ENCODE measurements around the gene ELP1. TPM values are rescaled to one million over a fixed set of nuclear protein-coding genes. Genes with fewer than 3 reads are reported as not detected.
"Not testable (repeated sequence)": the region's sequence is repeated elsewhere in the genome, so short reads cannot be mapped to it uniquely, and the experiment has no call there.

ELP1 gene
- total RNA-seq, 1 experiment from 2014 or later = 36.9 TPM

GRCh38 chr9:108972626-108973209 is 38.8 kb upstream of the ELP1 start:
- no TSS peak for BruUV-seq (replicated peaks)
- POLR2A ChIA-PET = no interaction called here
- peaks cover 12% of the 10 kb centered on the region for H3K9me3 Mint-ChIP-seq (ENCODE audit: unreplicated experiment)
- intact Hi-C loops (cut with micrococcal nuclease) = no loop called here
- H3K4me1 Mint-ChIP-seq (ENCODE audit: insufficient read depth, unreplicated experiment) = no peaks in the 10 kb centered on the region
- no peak for TF ChIP-seq CTCF (IDR thresholded peaks at IDR 0.05; ENCODE audit: unreplicated experiment)
- no peak for DNase-seq (ENCODE audit: unreplicated experiment)
- H3K4me3 Mint-ChIP-seq (ENCODE audit: unreplicated experiment) = no peak overlapping the region
- peaks cover 11% of the 10 kb centered on the region for H3K36me3 Mint-ChIP-seq (ENCODE audit: insufficient read depth, unreplicated experiment)
- H3K27ac Mint-ChIP-seq (ENCODE audit: low read depth, unreplicated experiment) = no peak overlapping the region
- no peaks in the 10 kb centered on the region for H3K27me3 Mint-ChIP-seq (ENCODE audit: insufficient read depth, unreplicated experiment)
- CTCF ChIA-PET = interaction anchor here (0.6 to 1.1 kb wide), 2 partner anchors 18 to 52 kb away, joined by 3 to 5 read pairs; no protein-coding TSS in a partner anchor

GRCh38 chr9:108972186-108972585 is 38.3 kb upstream of the ELP1 start:
- Mint-ChIP-seq H3K27ac (ENCODE audit: low read depth, unreplicated experiment) (no peak overlapping the region), H3K9me3 (ENCODE audit: unreplicated experiment) (peaks cover 12% of the 10 kb centered on the region), H3K4me1 (ENCODE audit: insufficient read depth, unreplicated experiment) (no peaks in the 10 kb centered on the region), H3K27me3 (ENCODE audit: insufficient read depth, unreplicated experiment) (no peaks in the 10 kb centered on the region), H3K36me3 (ENCODE audit: insufficient read depth, unreplicated experiment) (peaks cover 11% of the 10 kb centered on the region), H3K4me3 (ENCODE audit: unreplicated experiment) (no peak overlapping the region)
- ChIA-PET POLR2A (no interaction called here), CTCF (interaction anchor here (1.1 kb wide), 1 partner anchor 18 kb away, joined by 5 read pairs; no protein-coding TSS in a partner anchor)
- intact Hi-C loops (cut with micrococcal nuclease) = no loop called here
- TF ChIP-seq CTCF (IDR thresholded peaks at IDR 0.05; ENCODE audit: unreplicated experiment) = no peak
- DNase-seq (ENCODE audit: unreplicated experiment) = no peak
- BruUV-seq (replicated peaks) = no TSS peak

- H3K36me3 Mint-ChIP-seq (ENCODE audit: insufficient read depth, unreplicated experiment) = peaks cover 11% of the 10 kb centered on the region
- H3K27ac Mint-ChIP-seq (ENCODE audit: low read depth, unreplicated experiment); H3K4me3 Mint-ChIP-seq (ENCODE audit: unreplicated experiment); intact Hi-C loops (cut with micrococcal nuclease); BruUV-seq (replicated peaks); H3K27me3 Mint-ChIP-seq (ENCODE audit: insufficient read depth, unreplicated experiment); DNase-seq (ENCODE audit: unreplicated experiment); H3K4me1 Mint-ChIP-seq (ENCODE audit: insufficient read depth, unreplicated experiment): not testable (repeated sequence)
- ChIA-PET POLR2A (interaction anchor here (0.6 to 1.5 kb wide), 3 partner anchors 21 to 487 kb away, joined by 3 read pairs; no protein-coding TSS in a partner anchor), CTCF (interaction anchor here (0.7 to 0.9 kb wide), 2 partner anchors 32 to 59 kb away, joined by 3 read pairs; no protein-coding TSS in a partner anchor)
- H3K9me3 Mint-ChIP-seq (ENCODE audit: unreplicated experiment) = peaks cover 12% of the 10 kb centered on the region
Observed at GRCh38 chr9:108971392-108971791, 37.5 kb upstream of the ELP1 start.

- Mint-ChIP-seq H3K27ac (ENCODE audit: low read depth, unreplicated experiment) (no peak overlapping the region), H3K9me3 (ENCODE audit: unreplicated experiment) (peaks cover 12% of the 10 kb centered on the region), H3K27me3 (ENCODE audit: insufficient read depth, unreplicated experiment) (no peaks in the 10 kb centered on the region), H3K36me3 (ENCODE audit: insufficient read depth, unreplicated experiment) (peaks cover 21% of the 10 kb centered on the region), H3K4me3 (ENCODE audit: unreplicated experiment) (no peak overlapping the region), H3K4me1 (ENCODE audit: insufficient read depth, unreplicated experiment) (no peaks in the 10 kb centered on the region)
- no peak for DNase-seq (ENCODE audit: unreplicated experiment)
- POLR2A ChIA-PET = interaction anchor here (1.1 kb wide), 1 partner anchor 13 kb away, joined by 3 read pairs; no protein-coding TSS in a partner anchor
- CTCF ChIA-PET = interaction anchor here (2.4 kb wide), 1 partner anchor 14 kb away, joined by 18 read pairs; no protein-coding TSS in a partner anchor
- no TSS peak for BruUV-seq (replicated peaks)
- TF ChIP-seq CTCF (IDR thresholded peaks at IDR 0.05; ENCODE audit: unreplicated experiment) = no peak
- intact Hi-C loops (cut with micrococcal nuclease) = no loop called here
Observed at GRCh38 chr9:108967916-108968315, 34.0 kb upstream of the ELP1 start.
